Ishikawa (cell line): ENCODE measurements around the gene AP1G1.

ENCODE experiments used
- MAX ChIP-seq: IDR thresholded peaks from 2 replicates; pipeline ENCODE4 v1.6.1; 2012
- REST ChIP-seq: IDR thresholded peaks from 2 replicates; pipeline ENCODE4 v1.6.1; 2012; ENCODE audit warnings: low read depth, mild to moderate bottlenecking

- TF ChIP-seq MAX: no peak
- no peak for TF ChIP-seq REST
These were observed 41.4 kb downstream of the AP1G1 start for GRCh38 chr16:71767060-71767900.
